ENCODE data around the gene PDE2A. TPM values are rescaled to one million over a fixed set of nuclear protein-coding genes. Genes with fewer than 3 reads are reported as not detected.

Gene PDE2A
- total and polyA plus RNA-seq, 2 donors (not counting 3 experiments of a cell fraction or from before 2014, with no cell fraction given): 14.8 to 16.8 TPM

- Histone ChIP-seq H2AFZ (ENCODE audit: low read depth, low read length) (no peak overlapping the region), H3K9me3 (replicated peaks; ENCODE audit: control insufficient read depth, insufficient read depth, low read length) (no peaks in the 10 kb centered on the region), H4K20me1 (replicated peaks; ENCODE audit: control insufficient read depth, extremely low read depth, insufficient read depth, low read length) (no peaks in the 10 kb centered on the region), H3K4me3 (replicated peaks in 1 of 3; ENCODE audit: insufficient read depth in 1 of 3, low read depth in 1 of 3, low read length in 3 of 3) (no peak overlapping the region), H3K79me2 (ENCODE audit: control insufficient read depth, insufficient read depth, low read length) (no peaks in the 10 kb centered on the region), H3K4me1 (ENCODE audit: control insufficient read depth, extremely low read depth, insufficient read depth, low read length) (peaks cover 46% of the 10 kb centered on the region), H3K36me3 (ENCODE audit: control insufficient read depth in 2 of 2, extremely low read depth in 1 of 2, insufficient read depth in 2 of 2, low read length in 2 of 2) (no peaks in the 10 kb centered on the region), H3K9ac (replicated peaks; ENCODE audit: extremely low read depth, insufficient read depth, low read length) (no peak overlapping the region), H3K9me1 (replicated peaks; ENCODE audit: control insufficient read depth, extremely low read depth, insufficient read depth, low read length) (no peaks in the 10 kb centered on the region), H3K4me2 (ENCODE audit: insufficient read depth, low read length) (no peak overlapping the region), H3K27ac (ENCODE audit: insufficient read depth, low read depth, low read length) (no peak overlapping the region), H3K27me3 (ENCODE audit: control insufficient read depth in 2 of 2, insufficient read depth in 2 of 2, low read length in 2 of 2) (no peaks in the 10 kb centered on the region)
- DNase-seq (ENCODE audit: low read depth, low spot score) (no peak), FAIRE-seq (no peak)
- dilution Hi-C loops (cut with MboI; ENCODE audit: extremely low pct_ligation_motif_present, low sequenced_read_pairs): no loop called here
- CTCF ChIA-PET: interaction anchor here (0.9 to 1.8 kb wide), 3 partner anchors 12 to 45 kb away, joined by 3 to 8 read pairs (median 3); no protein-coding TSS in a partner anchor
- intact Hi-C loops (cut with micrococcal nuclease): no loop called here
- TF ChIP-seq EZH2 (IDR thresholded peaks at IDR 0.05; ENCODE audit: borderline replicate concordance, low read depth, low read length, severe bottlenecking): no peak
- TF ChIP-seq MAX (IDR thresholded peaks at IDR 0.05; ENCODE audit: insufficient read depth, insufficient read length): no peak
- no peak for TF ChIP-seq JUN (IDR thresholded peaks at IDR 0.05; ENCODE audit: borderline replicate concordance, insufficient read depth, insufficient read length, low read depth)
- no peak for TF ChIP-seq FOS (IDR thresholded peaks at IDR 0.05; ENCODE audit: borderline replicate concordance, insufficient read depth, low read length)
- no peak for TF ChIP-seq POLR2A (IDR thresholded peaks at IDR 0.05; ENCODE audit: low read depth, low read length)
- TF ChIP-seq MYC (IDR thresholded peaks at IDR 0.05; ENCODE audit: low read depth, low read length): no peak
- no peak for TF ChIP-seq CTCF (IDR thresholded peaks at IDR 0.05; ENCODE audit: extremely low read depth in 1 of 2, insufficient read depth in 1 of 2, low read depth in 1 of 2, low read length in 2 of 2)
- TF ChIP-seq GATA2 (IDR thresholded peaks at IDR 0.05; ENCODE audit: insufficient read depth, insufficient read length, low read depth, low read length): no peak
- no peak for TF ChIP-seq POLR2AphosphoS5 (IDR thresholded peaks at IDR 0.05; ENCODE audit: insufficient read depth, low read depth, low read length)
- no TSS peak for BruUV-seq (replicated peaks)
- POLR2A ChIA-PET: no interaction called here
Observed at GRCh38 chr11:72630104-72630852, 43.9 kb downstream of the PDE2A start.

Data from endothelial cell of umbilical vein (primary cell).